Kidney (tissue), 14 donors: ENCODE data around the gene ACSM6. TPM values are rescaled to one million over a fixed set of nuclear protein-coding genes. Genes with fewer than 3 reads are reported as not detected.

Source experiments
- DNase-seq, 5 donors: peaks; one replicate each; pipeline ENCODE4 v3.0.0-alpha.2; 2013 to 2020
- FAIRE-seq: peaks from 2 replicates; lab custom pipeline; 2012; peaks lifted over from hg19 to GRCh38; lab: Jason Lieb, UNC
- H3K27ac ChIP-seq, 2 donors: one replicate each; pipeline ENCODE4 v1.7.0; 2013; ENCODE audit warnings: low read depth in 2 of 2, low read length in 2 of 2, inconsistent platforms in 1 of 2
- H3K27me3 ChIP-seq: one replicate; pipeline ENCODE4 v1.7.1; 2013; ENCODE audit warnings: low read length, inconsistent platforms; ENCODE audit not compliant: control insufficient read depth, insufficient read depth
- H3K36me3 ChIP-seq, 3 donors: one replicate each; pipeline versions ENCODE4 v1.7.0 to v1.7.1; 2013; ENCODE audit warnings: low read length in 3 of 3, control low read depth in 1 of 3, inconsistent platforms in 1 of 3; ENCODE audit not compliant: insufficient read depth in 3 of 3, control insufficient read depth in 2 of 3
- H3K4me1 ChIP-seq, 3 donors: one replicate each; pipeline versions ENCODE4 v1.7.0 to v1.7.1; 2013; ENCODE audit warnings: low read length in 3 of 3, inconsistent platforms in 1 of 3, low read depth in 1 of 3; ENCODE audit not compliant: control insufficient read depth in 2 of 3, insufficient read depth in 2 of 3
- H3K4me3 ChIP-seq, 3 donors: one replicate each; pipeline versions ENCODE4 v1.7.0 to v1.8.1; 2013; ENCODE audit warnings: low read length in 3 of 3, control low read depth in 1 of 3, inconsistent platforms in 1 of 3
- H3K9ac ChIP-seq, 3 donors: one replicate each; pipeline versions ENCODE4 v1.7.0 to v1.7.1; 2013; ENCODE audit warnings: low read length in 3 of 3, control low read depth in 1 of 3, inconsistent platforms in 1 of 3
- H3K9me3 ChIP-seq, 3 donors: one replicate each; pipeline versions ENCODE4 v1.7.0 to v1.7.1; 2013; ENCODE audit warnings: low read length in 3 of 3, control low read depth in 1 of 3, inconsistent platforms in 1 of 3; ENCODE audit not compliant: control insufficient read depth in 2 of 3, insufficient read depth in 1 of 3
- intact Hi-C: fragments of 100-400 bp; cut with DNase I; formaldehyde crosslinking; loops from one replicate; pipeline ENCODE4 v1.11.1; 2022
- polyA plus RNA-seq: library from polyadenylated mRNA; stranded (reverse); fragments of 350-450 nt; fragmentation: Illumina TruSeq; extraction: RNeasy Lipid Tissue Mini Kit (QIAGEN cat#74804); gene quantifications from one replicate; pipeline ENCODE4 v1.2.3, GENCODE V29; 2014; ENCODE audit warnings: low read depth, low replicate concordance; ENCODE audit not compliant: insufficient read depth
- total RNA-seq: library from RNA; stranded (reverse); fragmentation: NEBNext Ultra II Directional; extraction: Animal tissue kit (Norgen Biotek cat#: 25700); gene quantifications from one replicate; pipeline ENCODE4 v1.2.1, GENCODE V29; 2021
- TF ChIP-seq, protein P1 (sequence below): IDR thresholded peaks from 3 replicates; pipeline ENCODE4 v1.5.1; 2012; ENCODE audit warnings: mild to moderate bottlenecking, moderate library complexity, borderline replicate concordance; ENCODE audit not compliant: insufficient read depth; ENCODE audit errors: extremely low read depth
- donor health status: control.
- donor health status: control.
- donor health status: control.
- donor health status: control.
- donor health status: control.
- donor health status: DM: yes; HTN: yes; CAD: no.
- donor health status: Normal renal cell carcinoma (clear cell type).

ACSM6 gene
- total and polyA plus RNA-seq, 2 donors from 2014 or later = 0.34 TPM; not detected in 1

DNA sequence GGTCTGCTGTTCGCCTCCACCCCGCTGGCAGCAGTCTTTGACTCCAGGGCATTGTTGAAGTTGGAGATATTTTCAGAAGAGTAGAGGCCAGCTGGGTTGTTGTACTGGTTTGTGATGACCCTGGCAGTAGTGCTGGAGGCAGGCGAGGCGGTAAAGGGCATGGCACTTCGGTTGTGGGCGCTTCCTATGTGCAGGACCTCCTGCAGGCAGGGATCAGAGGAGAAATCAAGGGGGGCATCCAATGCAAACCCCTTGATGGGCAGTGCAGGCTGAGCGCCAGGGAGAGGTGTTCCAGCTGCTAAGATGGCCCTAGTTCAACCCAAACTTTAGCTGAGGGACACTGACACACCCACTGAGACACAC, 69.8 kb downstream of the ACSM6 start:
- no peak overlapping the region for H3K4me3 ChIP-seq
- no peaks in the 10 kb centered on the region for H3K9me3 ChIP-seq
- intact Hi-C loops = no loop called here
- no peaks in the 10 kb centered on the region for H3K27me3 ChIP-seq
- H3K27ac ChIP-seq = no peak overlapping the region
- H3K9ac ChIP-seq = no peak overlapping the region
- TF ChIP-seq, protein P1, sequence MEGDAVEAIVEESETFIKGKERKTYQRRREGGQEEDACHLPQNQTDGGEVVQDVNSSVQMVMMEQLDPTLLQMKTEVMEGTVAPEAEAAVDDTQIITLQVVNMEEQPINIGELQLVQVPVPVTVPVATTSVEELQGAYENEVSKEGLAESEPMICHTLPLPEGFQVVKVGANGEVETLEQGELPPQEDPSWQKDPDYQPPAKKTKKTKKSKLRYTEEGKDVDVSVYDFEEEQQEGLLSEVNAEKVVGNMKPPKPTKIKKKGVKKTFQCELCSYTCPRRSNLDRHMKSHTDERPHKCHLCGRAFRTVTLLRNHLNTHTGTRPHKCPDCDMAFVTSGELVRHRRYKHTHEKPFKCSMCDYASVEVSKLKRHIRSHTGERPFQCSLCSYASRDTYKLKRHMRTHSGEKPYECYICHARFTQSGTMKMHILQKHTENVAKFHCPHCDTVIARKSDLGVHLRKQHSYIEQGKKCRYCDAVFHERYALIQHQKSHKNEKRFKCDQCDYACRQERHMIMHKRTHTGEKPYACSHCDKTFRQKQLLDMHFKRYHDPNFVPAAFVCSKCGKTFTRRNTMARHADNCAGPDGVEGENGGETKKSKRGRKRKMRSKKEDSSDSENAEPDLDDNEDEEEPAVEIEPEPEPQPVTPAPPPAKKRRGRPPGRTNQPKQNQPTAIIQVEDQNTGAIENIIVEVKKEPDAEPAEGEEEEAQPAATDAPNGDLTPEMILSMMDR = no peak
- peaks cover 0 to 6% (median 6%) of the 10 kb centered on the region in 3 donors for H3K36me3 ChIP-seq
- FAIRE-seq (no peak), DNase-seq (no peak)
- peaks cover 0 to 4% (median 0%) of the 10 kb centered on the region in 3 donors for H3K4me1 ChIP-seq

DNA sequence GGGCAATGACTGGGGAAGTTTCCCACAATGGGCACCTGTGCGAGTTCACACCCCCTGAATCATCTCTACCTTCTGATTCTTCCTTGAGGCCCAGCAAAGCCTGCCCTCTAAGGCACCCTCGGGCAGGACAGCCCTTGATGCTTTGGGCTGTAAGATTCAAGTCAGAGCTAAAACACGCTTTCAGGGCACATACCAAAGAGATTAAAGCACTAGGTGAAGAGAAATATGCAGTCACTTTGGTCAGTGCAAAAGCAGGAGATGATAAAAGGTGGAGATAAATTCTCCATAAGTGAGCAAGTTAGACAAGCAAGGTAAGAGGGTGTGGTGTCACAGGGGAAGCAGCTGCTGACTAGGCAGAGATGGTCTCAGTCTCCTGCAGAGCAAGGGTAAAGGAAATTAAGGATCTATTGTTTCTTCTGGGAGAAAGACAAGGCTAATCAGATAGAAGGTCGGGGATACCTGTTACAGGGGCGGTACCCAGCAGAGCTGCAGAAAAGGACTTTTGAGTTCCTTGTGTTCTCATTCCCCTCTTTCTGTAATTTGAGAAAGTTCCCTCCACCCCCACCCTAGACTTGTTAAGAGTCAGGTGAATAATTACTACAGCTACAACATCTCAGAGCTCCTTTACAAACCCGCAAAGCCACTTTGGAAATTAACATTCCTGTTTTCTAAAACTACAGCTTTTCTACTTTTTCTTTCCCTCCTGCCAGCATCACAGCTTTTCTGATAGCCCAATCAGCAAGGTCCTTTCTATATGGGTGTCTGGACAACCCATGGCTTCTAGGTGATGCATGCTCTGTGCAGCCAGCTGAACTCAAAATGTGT, 70.4 kb downstream of the ACSM6 start:
- no peaks in the 10 kb centered on the region for H3K9me3 ChIP-seq
- H3K4me3 ChIP-seq = no peak overlapping the region
- peak in 1 of 5 donors; percentile 46 for DNase-seq
- no peak overlapping the region for H3K9ac ChIP-seq
- H3K27me3 ChIP-seq = no peaks in the 10 kb centered on the region
- no peak overlapping the region for H3K27ac ChIP-seq
- no peak for FAIRE-seq
- H3K4me1 ChIP-seq = peaks cover 0 to 5% (median 0%) of the 10 kb centered on the region in 3 donors
- intact Hi-C loops = no loop called here
- TF ChIP-seq, protein P1 = no peak
- peaks cover 0 to 6% (median 6%) of the 10 kb centered on the region in 3 donors for H3K36me3 ChIP-seq

DNA sequence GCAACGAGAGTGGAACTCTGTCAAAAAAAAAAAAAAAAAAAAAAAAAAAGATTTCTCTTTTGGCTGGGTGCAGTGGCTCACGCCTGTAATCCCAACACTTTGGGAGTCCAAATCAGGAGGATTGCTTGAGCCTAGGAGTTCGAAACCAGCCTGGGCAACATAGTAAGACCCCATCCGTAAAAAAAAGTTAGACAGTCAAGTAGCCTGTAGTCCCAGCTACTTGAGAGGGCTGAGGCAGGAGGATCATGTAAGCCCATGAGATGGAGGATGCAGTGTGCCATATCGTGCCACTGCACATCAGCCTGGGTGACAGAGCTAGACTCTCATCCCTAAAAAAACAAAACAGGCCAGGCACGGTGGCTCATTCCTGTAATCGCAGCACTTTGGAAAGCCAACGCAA, 71.5 kb downstream of the ACSM6 start:
- no peaks in the 10 kb centered on the region for H3K9me3 ChIP-seq
- DNase-seq (no peak), FAIRE-seq (no peak)
- peaks cover 0 to 6% (median 6%) of the 10 kb centered on the region in 3 donors for H3K36me3 ChIP-seq
- no peak overlapping the region for H3K9ac ChIP-seq
- no peak overlapping the region for H3K27ac ChIP-seq
- H3K4me1 ChIP-seq = peaks cover 0 to 5% (median 0%) of the 10 kb centered on the region in 3 donors
- TF ChIP-seq, protein P1 = no peak
- H3K4me3 ChIP-seq = no peak overlapping the region
- H3K27me3 ChIP-seq = no peaks in the 10 kb centered on the region
- intact Hi-C loops = no loop called here
